GM21367 (cell line): ENCODE results near the gene MYADM.

Source experiments
- ATAC-seq: cut with Tn5 transposase; IDR thresholded peaks from one replicate; pipeline ENCODE4 v1.9.1; 2021; ENCODE audit not compliant: unreplicated experiment

Gene MYADM

GRCh38 chr19:53910170-53910518 lies 42.5 kb downstream of the MYADM start:
- no peak for ATAC-seq

DNA sequence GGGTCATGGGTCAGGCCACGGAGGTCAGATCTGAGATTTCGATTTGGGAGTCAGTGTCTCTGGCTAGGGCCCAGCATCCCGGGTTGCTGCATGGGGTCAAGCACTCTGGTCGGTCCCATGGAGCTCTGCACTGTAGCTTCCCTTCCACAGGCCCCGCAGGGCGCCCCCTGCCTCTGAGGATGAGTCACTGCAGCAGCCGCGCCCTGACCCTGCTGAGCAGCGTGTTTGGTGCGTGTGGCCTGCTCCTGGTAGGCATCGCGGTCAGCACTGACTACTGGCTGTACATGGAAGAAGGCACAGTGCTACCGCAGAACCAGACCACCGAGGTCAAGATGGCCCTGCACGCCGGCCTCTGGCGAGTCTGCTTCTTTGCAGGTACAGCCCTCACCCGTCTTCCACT lies 45.0 kb downstream of the MYADM start:
- no peak for ATAC-seq

DNA sequence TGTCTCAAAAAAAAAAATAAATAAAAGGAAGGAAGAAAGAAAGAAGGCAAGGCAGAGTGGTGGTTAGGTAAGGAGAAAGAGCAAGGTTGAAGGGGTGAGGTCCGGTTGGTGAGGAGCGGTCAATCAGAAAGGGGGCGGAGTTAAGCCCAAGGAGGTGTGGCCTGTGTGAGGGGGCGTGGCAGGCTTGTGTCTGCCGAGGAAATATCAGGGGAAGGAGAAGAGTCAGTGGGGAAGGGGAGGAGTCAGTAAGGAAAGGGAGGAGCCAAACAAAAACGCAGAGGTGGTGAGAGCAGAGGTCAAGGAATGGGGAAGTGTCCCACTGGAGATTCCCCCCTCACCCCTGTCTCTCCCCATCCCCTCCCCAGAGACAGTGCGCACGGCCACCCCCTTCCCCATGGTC lies 47.3 kb downstream of the MYADM start:
- no peak for ATAC-seq

DNA sequence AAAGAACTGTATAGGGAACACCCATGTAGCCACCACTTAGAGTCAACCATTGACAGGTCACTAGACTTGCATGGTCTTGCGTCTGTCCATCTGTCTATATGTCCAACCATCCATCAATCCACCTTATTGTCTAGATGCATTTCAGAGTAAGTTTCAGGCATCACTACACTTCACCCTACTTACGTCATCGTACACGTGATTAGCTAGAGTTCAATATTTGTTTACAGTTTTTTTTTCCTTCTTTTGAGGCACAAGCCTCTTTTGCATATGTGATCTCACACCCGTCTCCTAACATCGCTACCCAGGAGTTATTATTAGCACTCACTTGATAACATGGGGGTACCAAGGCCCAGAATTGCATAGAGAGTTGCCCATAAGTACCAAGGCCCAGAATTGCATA lies 48.3 kb downstream of the MYADM start:
- ATAC-seq, result no peak

GRCh38 chr19:53917356-53917755 lies 49.7 kb downstream of the MYADM start:
- ATAC-seq, result no peak
